Neural progenitor cell (in vitro differentiated cells): ENCODE data around the gene CYP4F2.

Source experiments
- EZH2phosphoT487 ChIP-seq: fragments of 200-600 bp; sonication (generic); IDR thresholded peaks from 2 replicates; pipeline ENCODE4 v1.6.1; 2017; ENCODE audit warnings: antibody characterized with exemption
- TF ChIP-seq, protein P1 (sequence below): fragments of 200-600 bp; sonication (generic); IDR thresholded peaks from 2 replicates; pipeline ENCODE4 v1.5.1; 2017; ENCODE audit warnings: antibody characterized with exemption, mild to moderate bottlenecking

- TF ChIP-seq, protein P1, sequence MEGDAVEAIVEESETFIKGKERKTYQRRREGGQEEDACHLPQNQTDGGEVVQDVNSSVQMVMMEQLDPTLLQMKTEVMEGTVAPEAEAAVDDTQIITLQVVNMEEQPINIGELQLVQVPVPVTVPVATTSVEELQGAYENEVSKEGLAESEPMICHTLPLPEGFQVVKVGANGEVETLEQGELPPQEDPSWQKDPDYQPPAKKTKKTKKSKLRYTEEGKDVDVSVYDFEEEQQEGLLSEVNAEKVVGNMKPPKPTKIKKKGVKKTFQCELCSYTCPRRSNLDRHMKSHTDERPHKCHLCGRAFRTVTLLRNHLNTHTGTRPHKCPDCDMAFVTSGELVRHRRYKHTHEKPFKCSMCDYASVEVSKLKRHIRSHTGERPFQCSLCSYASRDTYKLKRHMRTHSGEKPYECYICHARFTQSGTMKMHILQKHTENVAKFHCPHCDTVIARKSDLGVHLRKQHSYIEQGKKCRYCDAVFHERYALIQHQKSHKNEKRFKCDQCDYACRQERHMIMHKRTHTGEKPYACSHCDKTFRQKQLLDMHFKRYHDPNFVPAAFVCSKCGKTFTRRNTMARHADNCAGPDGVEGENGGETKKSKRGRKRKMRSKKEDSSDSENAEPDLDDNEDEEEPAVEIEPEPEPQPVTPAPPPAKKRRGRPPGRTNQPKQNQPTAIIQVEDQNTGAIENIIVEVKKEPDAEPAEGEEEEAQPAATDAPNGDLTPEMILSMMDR = no peak
- TF ChIP-seq EZH2phosphoT487 = no peak
These were observed 38.7 kb downstream of the CYP4F2 start for GRCh38 chr19:15859187-15859586.
